Astrocyte of the cerebellum (primary cell): Measurements from ENCODE around the gene ASPN.

Experiments used
- DNase-seq: peaks from one replicate; pipeline ENCODE4 v3.0.0-alpha.2; 2011; ENCODE audit warnings: low read depth
- H3K4me3 ChIP-seq: 2 replicates; pipeline ENCODE4 v1.5.1; 2011; ENCODE audit warnings: mild to moderate bottlenecking, low read depth, low read length, moderate library complexity
- CTCF ChIP-seq: IDR thresholded peaks from 2 replicates; pipeline ENCODE4 v1.5.1; 2012; ENCODE audit warnings: low read length, low read depth, moderate library complexity, mild to moderate bottlenecking; ENCODE audit errors: missing control alignments
- in situ Hi-C: cut with HindIII; loops from 2 replicates; pipeline ENCODE4 v1.10.0; 2017; ENCODE audit warnings: low sequenced_read_pairs

ASPN gene

GRCh38 chr9:92480986-92481633, 1.2 kb downstream of the ASPN start:
- no peak overlapping the region for H3K4me3 ChIP-seq
- in situ Hi-C loops, result no loop called here
- no peak for TF ChIP-seq CTCF
- DNase-seq, result no peak

GRCh38 chr9:92480291-92480771, 2.0 kb downstream of the ASPN start:
- DNase-seq, result no peak

GRCh38 chr9:92479346-92479745, 3.0 kb downstream of the ASPN start:
- in situ Hi-C loops, result no loop called here
- TF ChIP-seq CTCF, result no peak
- no peak for DNase-seq
- no peak overlapping the region for H3K4me3 ChIP-seq

More at GRCh38 chr9:92480291-92480771, 2.0 kb downstream of the ASPN start:
- in situ Hi-C loops, result no loop called here
- no peak for TF ChIP-seq CTCF
- H3K4me3 ChIP-seq, result no peak overlapping the region

GRCh38 chr9:92478783-92479182, 3.5 kb downstream of the ASPN start:
- in situ Hi-C loops, result no loop called here
- DNase-seq, result peak; percentile 12
- H3K4me3 ChIP-seq, result no peak overlapping the region
- no peak for TF ChIP-seq CTCF

GRCh38 chr9:92476962-92477361, 5.3 kb downstream of the ASPN start:
- in situ Hi-C loops, result no loop called here
- TF ChIP-seq CTCF, result no peak
- no peak for DNase-seq
- H3K4me3 ChIP-seq, result no peak overlapping the region

GRCh38 chr9:92474587-92474986, 7.7 kb downstream of the ASPN start:
- in situ Hi-C loops, result no loop called here
- no peak for TF ChIP-seq CTCF
- H3K4me3 ChIP-seq, result no peak overlapping the region
- DNase-seq, result no peak
